HG03378 (cell line): ENCODE measurements around the gene REC114.
"Not testable (repeated sequence)": the region's sequence is repeated elsewhere in the genome, so short reads cannot be mapped to it uniquely, and the experiment has no call there.

ENCODE experiments used
- ATAC-seq: cut with Tn5 transposase; IDR thresholded peaks from one replicate; pipeline ENCODE4 v1.9.1; 2021; ENCODE audit warnings: mild to moderate bottlenecking, moderate library complexity; ENCODE audit not compliant: unreplicated experiment

REC114 gene

DNA sequence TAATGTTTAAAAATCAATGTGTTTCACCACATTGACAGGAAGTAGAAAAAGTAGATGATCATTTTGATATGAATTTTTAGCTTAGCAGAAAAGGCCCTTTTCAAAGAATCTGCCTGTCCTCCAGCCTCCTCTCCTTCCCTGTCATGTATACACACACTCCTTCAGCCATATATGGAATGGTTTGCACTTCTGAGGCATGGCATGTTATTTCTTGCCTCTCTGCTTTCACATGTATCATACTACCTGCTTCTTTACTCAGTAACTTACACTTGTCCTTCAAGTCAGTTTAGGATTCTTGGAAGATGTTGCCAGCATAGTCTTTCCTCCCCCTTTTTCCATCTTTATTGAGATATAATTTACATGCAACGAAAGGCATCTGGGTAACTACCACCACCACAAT is 79.0 kb downstream of the REC114 start:
- no peak for ATAC-seq

GRCh38 chr15:73524919-73525318 is 82.0 kb downstream of the REC114 start:
- no peak for ATAC-seq

DNA sequence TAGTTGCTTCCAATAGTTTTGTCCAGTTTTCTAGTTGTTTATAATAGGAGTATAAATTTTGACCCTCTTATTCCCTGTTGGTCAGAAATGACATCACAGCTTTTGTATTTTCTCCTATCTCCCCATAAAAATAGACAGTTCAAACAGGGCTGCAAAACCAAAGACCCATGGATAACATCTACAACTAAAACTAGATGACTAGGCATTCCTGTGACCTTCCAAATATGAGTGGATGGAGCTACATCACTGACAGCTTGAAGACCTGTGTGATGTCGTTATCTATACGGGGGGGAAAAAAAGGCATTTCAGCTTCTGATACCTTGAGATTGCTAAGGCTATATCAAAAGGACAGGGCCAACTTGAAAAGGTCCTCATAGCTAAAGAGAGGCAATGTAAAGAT is 84.6 kb downstream of the REC114 start:
- no peak for ATAC-seq

DNA sequence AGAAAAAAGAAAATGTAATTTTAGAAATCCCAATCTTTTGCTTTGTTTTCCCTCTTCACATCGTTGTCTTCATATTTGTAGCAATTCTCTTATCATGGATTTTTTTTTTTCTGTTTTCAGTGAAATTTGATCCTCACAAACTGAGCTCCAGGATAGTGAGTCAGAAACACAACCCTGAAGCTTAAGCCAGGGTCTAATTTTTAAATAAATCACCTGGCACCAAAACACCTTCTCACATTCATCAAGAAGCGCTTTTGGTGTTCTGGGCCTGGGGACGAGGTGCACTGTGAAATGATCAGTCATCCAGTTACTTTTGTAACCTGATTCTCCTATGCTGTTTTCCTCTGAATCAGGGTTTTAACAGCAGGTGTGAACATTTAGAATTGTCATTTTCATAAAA is 87.7 kb downstream of the REC114 start:
- ATAC-seq = no peak

GRCh38 chr15:73538123-73538522 is 95.2 kb downstream of the REC114 start:
- no peak for ATAC-seq

DNA sequence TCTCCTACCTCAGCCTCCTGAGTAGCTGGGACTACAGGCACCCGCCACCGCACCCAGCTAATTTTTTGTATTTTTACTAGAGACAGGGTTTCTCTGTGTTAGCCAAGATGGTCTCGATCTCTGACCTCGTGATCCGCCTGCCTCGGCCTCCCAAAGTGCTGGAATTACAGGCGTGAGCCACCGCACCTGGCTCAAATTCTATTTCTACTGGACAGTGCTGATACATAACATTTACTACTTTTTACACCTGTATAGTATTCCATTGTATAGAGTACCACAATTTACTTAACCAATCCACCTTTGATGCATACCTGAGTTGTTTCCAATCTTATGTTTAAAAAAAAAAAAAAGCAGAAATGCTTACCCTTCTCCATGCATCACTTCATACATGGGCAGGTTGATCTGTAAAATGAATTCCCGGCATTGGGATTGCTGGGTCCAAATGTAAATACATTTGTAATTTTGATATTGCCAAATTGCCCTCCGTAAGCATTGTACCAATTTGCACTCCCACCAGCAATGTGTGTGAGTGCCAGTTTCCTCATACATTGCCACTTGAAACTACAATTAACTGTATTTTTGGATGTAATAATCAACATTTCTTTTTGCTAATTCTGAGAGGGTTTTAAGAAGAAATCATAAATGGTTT is 95.7 kb downstream of the REC114 start:
- no peak for ATAC-seq

DNA sequence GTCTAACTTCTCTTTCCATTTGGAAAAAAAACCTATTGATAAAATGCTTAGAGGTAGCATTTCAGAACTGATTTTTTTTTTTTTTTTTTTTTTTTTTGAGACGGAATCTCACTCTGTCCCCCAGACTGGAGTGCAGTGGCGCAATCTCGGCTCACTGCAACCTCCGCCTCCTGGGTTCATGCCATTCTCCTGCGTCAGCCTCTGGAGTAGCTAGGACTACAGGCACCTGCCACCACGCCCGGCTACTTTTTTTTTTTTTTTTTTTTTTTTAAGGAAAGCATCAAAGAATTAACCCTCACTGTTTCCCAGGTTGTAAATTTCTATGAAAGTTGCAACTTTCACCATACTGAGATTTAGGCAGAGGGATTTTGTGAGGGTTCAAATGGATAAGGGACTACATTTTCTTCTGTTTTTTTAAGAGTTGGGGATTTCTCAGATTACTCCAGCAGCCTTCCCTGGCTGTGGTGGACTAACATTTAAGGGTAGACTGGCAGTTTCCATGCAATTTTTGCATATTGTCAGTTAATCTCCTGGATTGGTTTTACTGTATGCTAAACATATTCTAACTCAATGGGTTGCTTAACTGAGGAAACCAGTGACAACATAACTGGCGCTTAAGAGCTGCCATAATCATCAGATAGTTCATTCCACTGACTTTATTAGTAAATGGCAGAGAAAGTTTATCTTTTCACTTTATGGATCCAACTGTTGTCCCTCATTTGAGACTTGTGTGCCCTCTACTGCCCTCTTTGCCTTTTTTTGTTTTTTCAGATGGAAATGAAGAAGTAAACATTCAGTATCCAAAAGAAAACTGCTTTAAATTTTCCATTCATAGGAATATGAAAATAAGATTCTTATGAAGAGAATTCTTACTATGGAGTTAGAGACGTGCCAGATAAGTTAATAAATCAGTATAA is 96.5 kb downstream of the REC114 start:
- ATAC-seq = no peak

DNA sequence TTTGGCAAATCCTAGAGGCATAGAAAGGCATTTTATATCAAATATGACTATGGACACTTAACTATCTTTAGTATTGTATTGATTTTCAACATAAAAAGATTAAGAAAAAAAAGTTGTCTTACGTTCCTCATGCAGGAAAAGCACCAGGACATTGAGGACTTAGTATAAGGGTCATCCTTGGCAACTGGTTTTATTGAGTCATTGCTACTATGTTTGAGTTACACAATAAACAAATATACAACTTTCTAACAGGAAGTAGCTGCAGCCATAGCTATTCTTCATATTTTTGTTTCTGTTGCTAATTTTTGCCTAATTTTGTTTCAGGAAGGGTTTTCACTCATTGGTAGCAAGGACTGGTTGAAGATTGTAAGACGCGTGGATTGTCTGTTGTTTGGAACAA is 97.2 kb downstream of the REC114 start:
- ATAC-seq = no peak

- no peak for ATAC-seq
Observed at GRCh38 chr15:73541479-73541878, 98.5 kb downstream of the REC114 start.

DNA sequence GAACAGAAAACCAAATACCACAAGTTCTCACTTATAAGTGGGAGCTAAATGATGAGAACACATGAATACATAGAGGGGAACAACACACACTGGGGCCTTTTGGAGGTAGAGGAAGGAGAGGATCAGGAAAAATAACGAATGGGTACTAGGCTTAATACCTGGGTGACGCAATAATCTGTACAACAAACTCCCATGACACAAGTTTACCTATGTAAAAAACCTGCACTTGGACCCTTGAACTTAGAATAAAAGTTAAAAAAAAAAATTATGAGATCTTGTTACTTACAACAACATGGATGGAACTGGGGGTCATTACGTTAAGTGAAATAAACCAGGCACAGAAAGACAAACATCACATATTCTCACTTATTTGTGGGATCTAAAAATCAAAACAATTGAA is 106.0 kb downstream of the REC114 start:
- not testable (repeated sequence) for ATAC-seq

DNA sequence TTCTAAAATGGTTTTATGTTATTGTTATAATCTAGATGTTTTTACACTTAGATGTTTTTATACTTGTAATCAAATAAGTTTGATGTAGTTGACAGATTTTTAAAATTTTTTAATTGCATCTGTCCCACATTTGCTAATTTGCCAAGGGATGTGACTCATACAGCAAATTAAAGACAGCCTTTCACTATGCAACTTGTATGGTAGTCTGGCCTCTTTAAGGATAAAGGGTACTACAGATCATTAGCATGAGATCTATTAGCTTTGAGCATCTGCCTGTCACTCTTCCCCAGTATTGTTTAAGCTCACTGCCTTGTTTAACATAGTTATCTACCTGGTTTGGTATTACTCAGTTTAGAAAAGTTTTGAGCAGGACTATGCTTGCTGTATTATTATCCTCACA is 107.2 kb downstream of the REC114 start:
- ATAC-seq = no peak

GRCh38 chr15:73555080-73555479 is 112.1 kb downstream of the REC114 start:
- ATAC-seq = no peak

- no peak for ATAC-seq
Observed at GRCh38 chr15:73558529-73558928, 115.6 kb downstream of the REC114 start.

- no peak for ATAC-seq
Observed at GRCh38 chr15:73560501-73561117, 117.6 kb downstream of the REC114 start.

GRCh38 chr15:73564255-73564654 is 121.3 kb downstream of the REC114 start:
- no peak for ATAC-seq

- no peak for ATAC-seq
Observed at GRCh38 chr15:73567020-73567419, 124.1 kb downstream of the REC114 start.

DNA sequence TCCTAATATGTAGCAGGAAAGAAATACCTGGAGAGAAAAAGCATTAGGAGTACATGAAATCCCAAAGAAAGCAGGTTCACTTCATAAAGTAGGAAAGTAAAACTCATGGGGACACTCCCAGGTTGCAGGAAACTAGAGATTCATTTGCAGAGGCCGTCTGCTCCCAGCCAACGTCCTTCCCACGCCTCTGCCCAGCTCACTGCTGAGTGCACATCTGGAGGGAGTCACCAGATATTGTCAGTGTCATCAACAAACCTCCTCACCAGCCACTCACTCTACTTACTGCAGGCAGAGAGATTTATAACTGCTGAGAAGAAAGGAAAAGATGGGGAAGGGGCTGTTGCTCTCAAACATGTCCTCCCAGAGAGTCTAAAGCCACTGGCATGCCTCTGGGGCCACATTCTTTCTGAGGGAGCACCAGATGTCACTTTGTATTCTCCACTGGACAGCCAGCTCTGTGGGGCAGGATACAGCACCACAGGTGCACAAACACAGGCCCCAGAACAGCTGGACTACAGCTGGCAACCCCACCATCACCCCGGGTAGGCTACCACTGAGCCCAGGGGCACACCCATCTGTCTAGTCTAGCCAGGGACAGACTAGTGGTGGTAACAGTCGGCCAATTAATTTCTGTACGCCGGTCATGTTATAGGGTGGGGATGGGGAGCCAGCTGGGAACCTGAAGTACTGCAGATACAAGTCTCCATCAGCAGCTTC is 125.8 kb downstream of the REC114 start:
- ATAC-seq = no peak

GRCh38 chr15:73569361-73569760 is 126.4 kb downstream of the REC114 start:
- ATAC-seq = no peak

- no peak for ATAC-seq
Observed at GRCh38 chr15:73570355-73571032, 127.5 kb downstream of the REC114 start.

DNA sequence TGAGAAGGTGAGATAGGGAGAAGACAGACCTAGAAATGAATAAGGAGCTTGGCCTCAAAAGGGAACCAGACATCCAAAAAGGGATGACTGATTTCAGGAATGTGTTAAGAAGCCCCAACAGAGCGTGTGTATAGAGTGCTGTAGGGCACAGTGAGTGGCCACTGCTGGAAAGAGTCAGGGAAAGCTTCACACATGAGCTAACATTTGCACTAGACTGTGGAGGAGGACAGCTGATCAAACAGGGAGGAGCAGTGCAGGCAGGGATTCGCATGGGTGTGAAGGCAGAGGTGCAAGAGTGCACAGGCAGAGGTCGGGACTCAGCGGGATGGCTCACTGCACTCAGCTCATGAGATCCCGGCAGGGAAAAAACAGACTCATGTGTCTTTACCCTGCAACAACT is 128.4 kb downstream of the REC114 start:
- ATAC-seq = no peak

- ATAC-seq = no peak
Observed at GRCh38 chr15:73572296-73572695, 129.3 kb downstream of the REC114 start.
